GM12873 (cell line): ENCODE measurements around the gene ABCD1.

Experiments
- TF ChIP-seq, protein P1 (sequence below): IDR thresholded peaks from 2 replicates; pipeline ENCODE4 v1.5.1; 2012; ENCODE audit warnings: low read depth, mild to moderate bottlenecking, moderate library complexity, low read length, control low read depth; ENCODE audit not compliant: insufficient read depth; ENCODE audit errors: missing control alignments

Gene ABCD1

DNA sequence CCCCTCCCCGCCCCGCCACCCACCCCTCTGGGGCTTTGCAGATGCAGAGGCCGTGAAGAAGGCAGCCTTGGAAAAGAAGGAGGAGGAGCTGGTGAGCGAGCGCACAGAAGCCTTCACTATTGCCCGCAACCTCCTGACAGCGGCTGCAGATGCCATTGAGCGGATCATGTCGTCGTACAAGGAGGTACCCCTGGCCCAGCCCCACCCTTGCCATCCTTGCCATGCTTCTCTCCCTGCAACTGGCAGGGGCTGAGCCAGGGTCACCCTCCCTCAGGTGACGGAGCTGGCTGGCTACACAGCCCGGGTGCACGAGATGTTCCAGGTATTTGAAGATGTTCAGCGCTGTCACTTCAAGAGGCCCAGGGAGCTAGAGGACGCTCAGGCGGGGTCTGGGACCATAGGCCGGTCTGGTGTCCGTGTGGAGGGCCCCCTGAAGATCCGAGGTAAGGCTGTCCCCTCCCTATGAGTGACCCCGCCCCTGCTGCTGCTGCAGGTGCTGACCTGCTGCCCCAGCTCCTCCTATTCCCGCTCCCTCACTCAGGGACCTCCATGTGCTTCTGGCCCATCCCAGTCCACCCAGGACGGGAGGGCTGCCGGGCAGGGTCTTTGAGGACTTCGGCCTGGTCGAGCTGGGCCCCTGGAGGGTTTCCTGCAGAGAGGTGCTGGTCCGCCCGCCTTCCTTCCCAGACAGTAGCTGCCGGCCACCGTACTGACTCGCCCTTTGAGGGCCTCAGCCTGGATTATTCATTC lies 11.6 kb downstream of the ABCD1 start:
- TF ChIP-seq, protein P1, sequence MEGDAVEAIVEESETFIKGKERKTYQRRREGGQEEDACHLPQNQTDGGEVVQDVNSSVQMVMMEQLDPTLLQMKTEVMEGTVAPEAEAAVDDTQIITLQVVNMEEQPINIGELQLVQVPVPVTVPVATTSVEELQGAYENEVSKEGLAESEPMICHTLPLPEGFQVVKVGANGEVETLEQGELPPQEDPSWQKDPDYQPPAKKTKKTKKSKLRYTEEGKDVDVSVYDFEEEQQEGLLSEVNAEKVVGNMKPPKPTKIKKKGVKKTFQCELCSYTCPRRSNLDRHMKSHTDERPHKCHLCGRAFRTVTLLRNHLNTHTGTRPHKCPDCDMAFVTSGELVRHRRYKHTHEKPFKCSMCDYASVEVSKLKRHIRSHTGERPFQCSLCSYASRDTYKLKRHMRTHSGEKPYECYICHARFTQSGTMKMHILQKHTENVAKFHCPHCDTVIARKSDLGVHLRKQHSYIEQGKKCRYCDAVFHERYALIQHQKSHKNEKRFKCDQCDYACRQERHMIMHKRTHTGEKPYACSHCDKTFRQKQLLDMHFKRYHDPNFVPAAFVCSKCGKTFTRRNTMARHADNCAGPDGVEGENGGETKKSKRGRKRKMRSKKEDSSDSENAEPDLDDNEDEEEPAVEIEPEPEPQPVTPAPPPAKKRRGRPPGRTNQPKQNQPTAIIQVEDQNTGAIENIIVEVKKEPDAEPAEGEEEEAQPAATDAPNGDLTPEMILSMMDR = no peak

DNA sequence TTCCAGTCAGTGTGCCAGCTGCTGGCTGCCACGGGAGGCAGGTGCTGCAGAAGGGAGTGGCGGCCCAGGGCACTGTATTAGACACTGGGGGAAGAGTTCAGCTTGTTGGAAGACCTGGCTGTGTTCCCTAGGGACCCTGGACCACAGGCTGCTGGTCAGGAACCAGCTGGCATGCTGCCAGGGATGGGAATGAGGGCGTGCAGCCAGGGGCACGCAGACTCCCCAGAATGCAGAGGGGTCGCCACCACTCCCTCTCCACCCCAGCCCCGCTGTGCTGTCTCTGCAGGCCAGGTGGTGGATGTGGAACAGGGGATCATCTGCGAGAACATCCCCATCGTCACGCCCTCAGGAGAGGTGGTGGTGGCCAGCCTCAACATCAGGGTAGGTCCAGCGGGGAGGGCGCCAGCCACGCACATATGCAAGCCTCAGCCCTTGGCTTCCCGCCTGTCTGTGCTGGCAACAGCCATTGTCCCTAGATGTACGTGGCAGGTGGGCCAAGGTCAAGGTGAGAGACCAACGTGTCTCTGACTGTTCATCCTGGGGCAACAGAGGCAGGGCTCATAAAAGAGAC lies 12.3 kb downstream of the ABCD1 start:
- TF ChIP-seq, protein P1 = no peak

DNA sequence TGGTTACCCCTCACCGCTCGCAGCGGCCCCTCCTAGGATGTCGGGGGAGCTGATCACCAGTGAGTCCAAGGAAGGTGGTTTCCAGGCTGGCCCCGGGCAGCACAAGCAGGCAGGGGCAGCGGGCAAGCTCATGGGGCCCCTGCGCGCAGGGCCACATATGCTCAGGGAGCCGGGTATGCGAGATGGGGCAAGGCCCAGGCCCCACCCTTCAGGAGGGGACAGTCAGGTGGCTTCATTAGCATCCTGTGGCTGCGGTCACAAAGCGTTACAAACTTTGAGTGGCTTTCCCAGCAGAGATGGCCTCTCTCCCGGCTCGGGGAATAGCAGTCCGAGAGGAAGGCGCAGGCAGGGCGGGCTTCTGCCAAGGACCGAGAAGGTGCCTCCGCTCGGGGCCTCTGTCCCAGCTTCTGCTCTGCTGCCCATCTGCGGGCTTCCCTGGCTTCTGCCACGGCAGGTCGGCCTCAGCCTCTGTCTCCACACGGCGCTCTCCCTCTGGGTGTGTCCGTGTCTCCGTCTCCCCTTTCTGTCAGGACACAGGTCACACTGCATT lies 13.5 kb downstream of the ABCD1 start:
- TF ChIP-seq, protein P1 = no peak

DNA sequence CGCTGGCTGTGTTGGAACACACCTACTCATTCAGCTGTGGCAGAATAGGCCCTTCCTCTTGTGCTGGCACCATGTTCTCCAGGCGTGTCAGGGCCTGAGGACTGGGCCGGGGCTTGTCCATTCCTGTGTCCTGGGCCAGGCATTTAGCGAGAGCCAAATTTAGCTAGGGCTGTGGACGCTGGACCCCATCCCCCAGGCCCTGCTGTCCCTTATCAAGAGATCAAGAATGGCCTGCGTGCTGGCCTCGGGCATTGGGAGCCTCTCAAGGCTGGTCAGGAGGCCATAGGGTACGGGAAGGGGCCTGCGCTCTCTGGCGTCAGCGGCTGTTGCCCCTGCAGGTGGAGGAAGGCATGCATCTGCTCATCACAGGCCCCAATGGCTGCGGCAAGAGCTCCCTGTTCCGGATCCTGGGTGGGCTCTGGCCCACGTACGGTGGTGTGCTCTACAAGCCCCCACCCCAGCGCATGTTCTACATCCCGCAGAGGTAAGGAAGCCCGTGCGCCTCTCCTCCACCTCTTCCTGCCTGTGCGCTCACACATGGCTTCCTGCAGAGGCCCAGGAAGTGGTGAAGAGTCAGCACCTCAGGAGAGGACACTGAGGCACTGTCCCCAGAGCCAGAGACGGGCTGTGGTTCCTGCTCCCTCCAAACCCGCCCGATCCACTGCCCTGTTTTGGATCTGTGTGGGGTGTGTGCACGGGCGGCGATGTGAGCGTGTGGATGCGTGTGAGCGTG lies 15.3 kb downstream of the ABCD1 start:
- TF ChIP-seq, protein P1 = no peak

DNA sequence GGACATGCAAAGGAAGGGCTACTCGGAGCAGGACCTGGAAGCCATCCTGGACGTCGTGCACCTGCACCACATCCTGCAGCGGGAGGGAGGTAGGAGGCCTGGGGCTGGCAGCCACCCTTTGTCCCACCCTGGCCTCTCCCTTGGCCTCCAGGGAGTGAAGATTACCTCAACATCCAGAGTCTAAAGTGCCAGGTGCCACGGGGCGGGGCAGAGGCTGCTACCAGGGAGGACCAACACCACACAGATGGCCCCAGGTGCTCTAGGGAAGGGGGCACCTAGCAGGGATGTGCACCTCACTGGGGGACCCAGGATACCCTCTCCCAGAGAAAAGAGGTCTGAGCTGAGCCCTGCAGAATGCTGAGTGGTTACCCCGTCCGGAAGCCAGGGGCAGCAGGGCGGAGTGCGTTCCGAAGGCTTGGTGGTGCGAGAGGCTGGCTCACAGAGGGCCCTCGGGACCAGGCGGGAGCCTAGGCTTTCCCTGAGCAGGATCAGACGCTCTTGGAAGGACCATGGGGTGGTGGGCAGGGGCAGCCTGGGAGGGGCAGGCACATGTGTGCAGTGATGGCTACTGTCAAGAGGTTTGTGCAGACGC lies 16.1 kb downstream of the ABCD1 start:
- TF ChIP-seq, protein P1 = no peak

DNA sequence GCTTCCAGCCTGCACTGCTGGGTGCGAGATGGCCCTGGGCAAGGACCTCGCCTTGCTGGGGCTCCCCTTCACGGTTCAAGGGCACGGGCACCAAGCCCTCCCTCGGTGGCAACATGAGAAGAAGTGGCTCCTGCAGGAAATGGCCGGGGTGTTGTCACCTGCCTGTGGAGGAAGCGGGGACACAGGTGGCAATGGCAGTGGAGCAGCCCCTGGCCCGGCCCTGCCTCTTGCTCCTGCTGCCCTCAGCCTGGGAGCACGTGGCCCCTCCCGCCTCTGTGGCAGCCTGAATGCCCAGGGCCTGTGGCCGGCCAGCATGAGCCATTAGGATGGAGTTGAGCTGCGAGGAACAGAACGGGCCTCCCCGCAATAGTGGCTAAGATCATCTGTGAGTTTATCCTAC lies 16.8 kb downstream of the ABCD1 start:
- TF ChIP-seq, protein P1 = no peak
